Large intestine (tissue), 3 donors: ENCODE results near the gene PIK3CB. TPM values are rescaled to one million over a fixed set of nuclear protein-coding genes. Genes with fewer than 3 reads are reported as not detected.
A peak's percentile ranks its signal among the peaks of the same experiment; 100 is the strongest.

Source experiments
- DNase-seq, 2 donors: peaks; one replicate each; pipeline versions ENCODE4 v3.0.0 to v3.0.0-alpha.2; 2013
- H3K27ac ChIP-seq: one replicate; pipeline ENCODE4 v1.5.1; 2013; ENCODE audit warnings: low read length
- H3K27me3 ChIP-seq: 2 replicates; pipeline ENCODE4 v1.6.1; 2013; ENCODE audit warnings: low read length; ENCODE audit not compliant: control insufficient read depth, insufficient read depth
- H3K36me3 ChIP-seq: 2 replicates; pipeline ENCODE4 v1.6.1; 2013; ENCODE audit warnings: low read length; ENCODE audit not compliant: control insufficient read depth, insufficient read depth
- H3K4me1 ChIP-seq: one replicate; pipeline ENCODE4 v1.6.1; 2013; ENCODE audit warnings: low read length; ENCODE audit not compliant: control insufficient read depth, insufficient read depth
- H3K4me3 ChIP-seq: one replicate; pipeline ENCODE4 v1.5.1; 2013; ENCODE audit warnings: low read length
- H3K9me3 ChIP-seq: one replicate; pipeline ENCODE4 v1.6.1; 2013; ENCODE audit warnings: mild to moderate bottlenecking, low read depth, low read length, moderate library complexity; ENCODE audit not compliant: control insufficient read depth
- WGBS: methylation state at CpG from one replicate; pipeline ENCODE4 v1.1.5; 2013; ENCODE audit warnings: low lambda C conversion rate; ENCODE audit not compliant: insufficient coverage; 5-methylcytosine and 5-hydroxymethylcytosine counted together
- polyA plus RNA-seq: library from polyadenylated mRNA; unstranded; fragments of 120-200 nt; gene quantifications from one replicate; pipeline ENCODE4 v1.2.1, GENCODE V29; 2013

PIK3CB gene
- polyA plus RNA-seq, 1 donor, result 51.1 TPM

GRCh38 chr3:138867996-138868395 lies 33.3 kb upstream of the PIK3CB start:
- WGBS, result no CpG with 5 or more reads among the region's 1 CpG
- Histone ChIP-seq H3K27ac (no peak overlapping the region), H3K27me3 (no peaks in the 10 kb centered on the region), H3K4me1 (peaks cover 10% of the 10 kb centered on the region), H3K4me3 (no peak overlapping the region), H3K9me3 (no peaks in the 10 kb centered on the region), H3K36me3 (no peaks in the 10 kb centered on the region)
- no peak for DNase-seq

DNA sequence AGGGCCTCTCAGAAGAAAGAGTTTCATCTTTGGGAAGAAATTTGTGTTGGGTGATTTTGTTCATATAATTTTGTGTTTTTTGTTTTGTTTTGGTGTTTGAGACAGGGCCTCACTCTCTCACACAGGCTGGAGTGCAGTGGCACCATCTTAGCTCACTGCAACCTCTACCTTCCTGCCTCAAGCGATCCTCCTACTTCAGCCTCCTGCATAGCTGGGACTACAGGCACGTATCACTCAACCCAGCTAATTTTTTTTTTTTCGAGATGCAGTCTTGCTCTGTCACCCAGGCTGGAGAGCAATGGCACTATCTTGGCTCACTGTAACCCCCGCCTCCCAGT lies 29.0 kb upstream of the PIK3CB start:
- Histone ChIP-seq H3K9me3 (no peaks in the 10 kb centered on the region), H3K27ac (peak overlapping the region; percentile 96), H3K36me3 (no peaks in the 10 kb centered on the region), H3K4me3 (no peak overlapping the region), H3K27me3 (no peaks in the 10 kb centered on the region), H3K4me1 (peaks cover 35% of the 10 kb centered on the region)
- WGBS, result 100% methylated on average over 1 of the region's 4 CpGs
- no peak for DNase-seq

DNA sequence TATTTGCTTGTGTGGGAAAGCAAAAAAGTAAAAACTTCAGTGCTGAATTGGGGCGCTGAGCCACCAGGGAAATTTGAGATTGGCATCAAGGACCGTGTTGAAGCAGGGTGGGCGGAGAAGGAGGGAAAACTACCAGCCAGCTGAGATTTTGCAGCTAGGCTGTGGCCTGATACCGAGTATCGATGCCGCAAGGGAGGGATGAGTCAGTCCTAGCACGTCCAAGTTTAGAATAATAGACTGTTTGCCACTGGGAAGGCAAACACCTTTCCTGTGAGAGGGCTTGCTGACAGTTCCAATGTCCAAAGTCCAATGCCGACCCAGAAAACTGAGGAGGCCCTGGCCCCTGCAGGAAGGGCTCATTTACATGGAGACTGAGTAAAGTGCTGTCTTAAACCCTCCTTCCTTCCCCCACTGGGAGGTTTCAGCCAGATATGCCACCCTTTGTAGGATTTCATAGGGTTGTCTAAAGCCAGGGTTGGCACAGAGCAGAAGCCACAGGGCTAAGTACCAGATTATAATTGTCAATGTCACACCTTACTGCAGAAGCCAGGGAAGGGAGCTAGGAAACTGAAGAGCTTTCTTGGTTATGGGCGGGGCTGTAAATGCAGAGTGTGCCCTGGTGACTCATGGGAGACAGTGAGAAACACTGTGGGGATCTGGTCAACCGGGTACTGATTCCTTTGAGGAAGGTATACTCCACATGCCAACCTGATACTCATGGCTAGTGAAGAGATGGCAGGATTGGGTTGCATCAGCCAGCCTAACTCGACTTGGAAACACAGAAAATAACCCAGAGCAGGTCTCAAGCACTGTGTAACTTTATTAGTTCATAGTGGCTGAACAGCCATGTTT lies 28.4 kb upstream of the PIK3CB start:
- Histone ChIP-seq H3K36me3 (no peaks in the 10 kb centered on the region), H3K9me3 (no peaks in the 10 kb centered on the region), H3K4me3 (no peak overlapping the region), H3K27me3 (no peaks in the 10 kb centered on the region), H3K4me1 (peaks cover 35% of the 10 kb centered on the region), H3K27ac (peak overlapping the region; percentile 96)
- no CpG with 5 or more reads among the region's 11 CpGs for WGBS
- DNase-seq, result peak; percentile 95 to 99

DNA sequence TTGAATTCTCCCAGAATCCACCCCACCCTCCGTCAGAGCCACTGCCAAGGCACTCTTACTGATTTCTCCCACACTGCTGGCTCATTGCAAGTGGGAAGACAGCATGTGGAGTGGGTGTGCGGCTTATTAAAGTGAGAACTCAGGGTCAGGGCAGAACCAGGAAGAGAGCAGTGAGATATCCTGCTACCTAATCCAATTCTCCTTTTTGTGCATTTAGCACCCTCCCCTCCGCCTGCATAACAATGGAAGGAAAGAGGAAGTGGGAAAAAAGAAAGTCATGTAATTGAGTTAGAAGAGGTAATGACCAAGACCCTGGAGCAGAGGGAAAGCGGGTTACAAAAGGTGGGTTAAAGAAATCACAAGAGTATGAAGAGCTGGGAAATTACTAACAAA lies 27.8 kb upstream of the PIK3CB start:
- peaks cover 35% of the 10 kb centered on the region for H3K4me1 ChIP-seq
- H3K27me3 ChIP-seq, result no peaks in the 10 kb centered on the region
- 17% methylated on average over 2 of the region's 4 CpGs for WGBS
- H3K4me3 ChIP-seq, result no peak overlapping the region
- no peaks in the 10 kb centered on the region for H3K36me3 ChIP-seq
- H3K27ac ChIP-seq, result peak overlapping the region; percentile 96
- peak; percentile 44 to 79 for DNase-seq
- no peaks in the 10 kb centered on the region for H3K9me3 ChIP-seq

- H3K4me3 ChIP-seq, result no peak overlapping the region
- no peaks in the 10 kb centered on the region for H3K9me3 ChIP-seq
- WGBS, result no CpG with 5 or more reads among the region's 5 CpGs
- no peaks in the 10 kb centered on the region for H3K27me3 ChIP-seq
- DNase-seq, result no peak
- H3K27ac ChIP-seq, result peak overlapping the region; percentile 96
- no peaks in the 10 kb centered on the region for H3K36me3 ChIP-seq
- H3K4me1 ChIP-seq, result peaks cover 35% of the 10 kb centered on the region
Observed at GRCh38 chr3:138861798-138862197, 27.1 kb upstream of the PIK3CB start.

- Histone ChIP-seq H3K36me3 (no peaks in the 10 kb centered on the region), H3K27ac (no peak overlapping the region), H3K9me3 (no peaks in the 10 kb centered on the region), H3K27me3 (no peaks in the 10 kb centered on the region), H3K4me1 (peaks cover 28% of the 10 kb centered on the region), H3K4me3 (no peak overlapping the region)
- no peak for DNase-seq
- no CpG with 5 or more reads among the region's 3 CpGs for WGBS
Observed at GRCh38 chr3:138856799-138857198, 22.1 kb upstream of the PIK3CB start.

GRCh38 chr3:138854940-138855339 lies 20.2 kb upstream of the PIK3CB start:
- Histone ChIP-seq H3K36me3 (no peaks in the 10 kb centered on the region), H3K4me1 (peaks cover 17% of the 10 kb centered on the region), H3K27me3 (no peaks in the 10 kb centered on the region), H3K4me3 (no peak overlapping the region), H3K9me3 (no peaks in the 10 kb centered on the region), H3K27ac (peak overlapping the region; percentile 85)
- WGBS, result no CpG with 5 or more reads among the region's 7 CpGs
- no peak for DNase-seq

GRCh38 chr3:138854204-138854603 lies 19.5 kb upstream of the PIK3CB start:
- Histone ChIP-seq H3K9me3 (no peaks in the 10 kb centered on the region), H3K36me3 (no peaks in the 10 kb centered on the region), H3K4me3 (no peak overlapping the region), H3K4me1 (peaks cover 22% of the 10 kb centered on the region), H3K27me3 (no peaks in the 10 kb centered on the region), H3K27ac (peak overlapping the region; percentile 95)
- WGBS, result no CpG with 5 or more reads among the region's 3 CpGs
- peak; percentile 90 to 94 for DNase-seq

DNA sequence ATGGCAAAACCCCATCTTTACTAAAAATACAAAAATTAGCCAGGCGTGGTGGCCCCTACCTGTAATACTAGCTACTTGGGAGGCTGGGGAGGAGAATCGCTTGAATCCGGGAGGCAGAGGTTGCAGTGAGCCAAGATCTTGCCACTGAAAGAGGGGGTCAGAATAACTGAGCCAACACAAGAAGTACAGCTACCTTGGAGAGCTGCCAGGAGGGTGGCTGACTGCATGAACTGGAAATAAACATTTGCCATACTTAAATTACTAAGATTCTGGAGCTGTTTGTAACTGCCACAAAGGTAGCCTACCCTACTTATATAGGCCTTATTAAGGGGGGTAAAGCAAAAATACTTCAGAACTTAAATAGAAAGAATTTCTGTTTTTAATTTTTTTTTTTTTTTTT lies 15.4 kb upstream of the PIK3CB start:
- WGBS, result no CpG with 5 or more reads among the region's 3 CpGs
- Histone ChIP-seq H3K36me3 (no peaks in the 10 kb centered on the region), H3K9me3 (no peaks in the 10 kb centered on the region), H3K27ac (peak overlapping the region; percentile 68), H3K4me1 (peaks cover 28% of the 10 kb centered on the region), H3K27me3 (no peaks in the 10 kb centered on the region), H3K4me3 (no peak overlapping the region)
- DNase-seq, result no peak

GRCh38 chr3:138849222-138849940 lies 14.7 kb upstream of the PIK3CB start:
- H3K27ac ChIP-seq, result peak overlapping the region; percentile 68
- peaks cover 22% of the 10 kb centered on the region for H3K4me1 ChIP-seq
- H3K4me3 ChIP-seq, result no peak overlapping the region
- H3K27me3 ChIP-seq, result no peaks in the 10 kb centered on the region
- peak; percentile 34 to 77 for DNase-seq
- 74% methylated on average over 2 of the region's 2 CpGs for WGBS
- no peaks in the 10 kb centered on the region for H3K36me3 ChIP-seq
- H3K9me3 ChIP-seq, result no peaks in the 10 kb centered on the region
